DND-41 (cell line): ENCODE results near the gene CFD.
A peak's percentile ranks its signal among the peaks of the same experiment; 100 is the strongest.

ENCODE experiments used
- ATAC-seq: fragments of 200-7000 bp; cut with Tn5 transposase; 3 replicates; pipeline ENCODE4 v1.9.1; 2021; ENCODE audit warnings: low read depth; ENCODE audit not compliant: insufficient read depth
- DNase-seq: peaks from one replicate; pipeline ENCODE4 v3.0.0-alpha.2; 2020
- H2AFZ ChIP-seq: 2 replicates; pipeline ENCODE4 v1.6.0; 2012; ENCODE audit warnings: low read depth, low read length
- H3K27ac ChIP-seq: 2 replicates; pipeline ENCODE4 v1.5.1; 2012; ENCODE audit warnings: low read length, inconsistent platforms
- H3K27me3 ChIP-seq: fragments of 200-600 bp; sonication (generic); 2 replicates; pipeline ENCODE4 v1.6.0; 2012; ENCODE audit warnings: low read length, mild to moderate bottlenecking, inconsistent platforms; ENCODE audit not compliant: insufficient read depth, poor library complexity
- H3K36me3 ChIP-seq: 2 replicates; pipeline ENCODE4 v1.5.1; 2012; ENCODE audit warnings: low read length, inconsistent platforms; ENCODE audit not compliant: insufficient read depth
- H3K4me1 ChIP-seq: 2 replicates; pipeline ENCODE4 v1.5.1; 2012; ENCODE audit warnings: mild to moderate bottlenecking, low read length; ENCODE audit not compliant: insufficient read depth
- H3K4me2 ChIP-seq: 2 replicates; pipeline ENCODE4 v1.6.0; 2012; ENCODE audit warnings: mild to moderate bottlenecking, moderate library complexity, low read length, inconsistent platforms; ENCODE audit not compliant: insufficient read depth
- H3K4me3 ChIP-seq, 2 experiments: fragments of 200-600 bp in 1 of 2; shearing (Covaris generic) in 1 of 2; 2 replicates each; pipeline ENCODE4 v1.5.1; 2012 to 2016; ENCODE audit warnings: inconsistent platforms in 2 of 2, low read length in 2 of 2, mild to moderate bottlenecking in 2 of 2, low read depth in 1 of 2, moderate library complexity in 1 of 2
- H3K79me2 ChIP-seq: 2 replicates; pipeline ENCODE4 v1.6.0; 2012; ENCODE audit warnings: low read length, inconsistent platforms; ENCODE audit not compliant: insufficient read depth
- H3K9ac ChIP-seq: 2 replicates; pipeline ENCODE4 v1.6.0; 2012; ENCODE audit warnings: low read depth, mild to moderate bottlenecking, inconsistent platforms, low read length, moderate library complexity
- H3K9me3 ChIP-seq: 2 replicates; pipeline ENCODE4 v1.5.1; 2012; ENCODE audit warnings: low read length, moderate library complexity, mild to moderate bottlenecking, inconsistent platforms; ENCODE audit not compliant: insufficient read depth, severe bottlenecking
- H4K20me1 ChIP-seq: 2 replicates; pipeline ENCODE4 v1.6.0; 2012; ENCODE audit warnings: low read length; ENCODE audit not compliant: insufficient read depth
- CTCF ChIP-seq: IDR thresholded peaks from 2 replicates; pipeline ENCODE4 v1.5.1; 2012; ENCODE audit warnings: borderline replicate concordance, low read length, moderate library complexity, mild to moderate bottlenecking; ENCODE audit not compliant: poor library complexity, severe bottlenecking; ENCODE audit errors: extremely low read depth
- EZH2 ChIP-seq: IDR thresholded peaks from 3 replicates; pipeline ENCODE4 v1.6.1; 2012; ENCODE audit warnings: borderline replicate concordance, low read depth, mild to moderate bottlenecking, moderate library complexity, low read length, inconsistent platforms; ENCODE audit not compliant: severe bottlenecking

Gene CFD

GRCh38 chr19:850221-850978 is 9.1 kb upstream of the CFD start:
- H3K27ac ChIP-seq, result no peak overlapping the region
- H2AFZ ChIP-seq, result no peak overlapping the region
- no peak for TF ChIP-seq CTCF
- no peak for TF ChIP-seq EZH2
- no peaks in the 10 kb centered on the region for H3K36me3 ChIP-seq
- H3K9me3 ChIP-seq, result no peaks in the 10 kb centered on the region
- no peaks in the 10 kb centered on the region for H3K79me2 ChIP-seq
- H3K4me3 ChIP-seq, result no peak overlapping the region
- H3K27me3 ChIP-seq, result no peaks in the 10 kb centered on the region
- H3K9ac ChIP-seq, result no peak overlapping the region
- DNase-seq (peak; percentile 21), ATAC-seq (no peak)
- no peaks in the 10 kb centered on the region for H4K20me1 ChIP-seq
- no peak overlapping the region for H3K4me2 ChIP-seq
- no peaks in the 10 kb centered on the region for H3K4me1 ChIP-seq

GRCh38 chr19:850979-851335 is 8.5 kb upstream of the CFD start:
- TF ChIP-seq EZH2 (no peak), CTCF (no peak)
- no peaks in the 10 kb centered on the region for H3K4me1 ChIP-seq
- no peak overlapping the region for H3K4me3 ChIP-seq
- no peak overlapping the region for H3K4me2 ChIP-seq
- H3K27ac ChIP-seq, result no peak overlapping the region
- no peaks in the 10 kb centered on the region for H3K79me2 ChIP-seq
- no peak overlapping the region for H2AFZ ChIP-seq
- H3K9me3 ChIP-seq, result no peaks in the 10 kb centered on the region
- no peaks in the 10 kb centered on the region for H4K20me1 ChIP-seq
- H3K9ac ChIP-seq, result no peak overlapping the region
- ATAC-seq (no peak), DNase-seq (no peak)
- H3K27me3 ChIP-seq, result no peaks in the 10 kb centered on the region
- no peaks in the 10 kb centered on the region for H3K36me3 ChIP-seq

- Histone ChIP-seq H3K9ac (no peak within 1 kb of the TSS), H3K36me3 (no peaks in the 10 kb centered on the region), H3K4me2 (no peak within 1 kb of the TSS), H3K9me3 (no peaks in the 10 kb centered on the region), H3K27ac (no peak within 1 kb of the TSS), H3K27me3 (no peaks in the 10 kb centered on the region), H3K79me2 (no peaks in the 10 kb centered on the region), H3K4me3 (no peak within 1 kb of the TSS), H2AFZ (no peak within 1 kb of the TSS), H3K4me1 (no peaks in the 10 kb centered on the region), H4K20me1 (no peaks in the 10 kb centered on the region)
- TF ChIP-seq CTCF, result no peak
- no peak for TF ChIP-seq EZH2
- DNase-seq, result no peak
- no peak for ATAC-seq
These were observed 7.1 kb upstream of the CFD start, which contains the start of gene ELANE for GRCh38 chr19:852136-853013. Gene ELANE, plus strand, starts transcription at chr19:852303. Its CDS starts 26 bp downstream, at chr19:852329.
